Skeletal muscle cell (primary cell): ENCODE measurements around the gene F8A1.
"Not testable (repeated sequence)": the region's sequence is repeated elsewhere in the genome, so short reads cannot be mapped to it uniquely, and the experiment has no call there.

ENCODE experiments used
- DNase-seq: peaks from one replicate; pipeline ENCODE4 v3.0.0-alpha.2; 2010; ENCODE audit warnings: low read depth
- H3K4me3 ChIP-seq: 2 replicates; pipeline ENCODE4 v1.5.1; 2011; ENCODE audit warnings: low read depth, mild to moderate bottlenecking, control low read depth, low read length, moderate library complexity

F8A1 gene

GRCh38 chrX:154886069-154886788 is at the start of gene F8A1:
F8A1 (plus strand) TSS chrX:154886355; CDS start chrX:154886375, 20 bp downstream.
- DNase-seq, result not testable (repeated sequence)

GRCh38 chrX:154840856-154841255 is 45.3 kb upstream of the F8A1 start:
- peak; percentile 16 for DNase-seq
- H3K4me3 ChIP-seq, result no peak overlapping the region

More at GRCh38 chrX:154886069-154886788, at the start of gene F8A1:
- not testable (repeated sequence) for H3K4me3 ChIP-seq

GRCh38 chrX:154850957-154851611 is 35.1 kb upstream of the F8A1 start:
- H3K4me3 ChIP-seq, result no peak overlapping the region
- no peak for DNase-seq

- DNase-seq, result no peak
- H3K4me3 ChIP-seq, result no peak overlapping the region
Observed at GRCh38 chrX:154855256-154855655, 30.9 kb upstream of the F8A1 start.

GRCh38 chrX:154868522-154868921 is 17.6 kb upstream of the F8A1 start:
- DNase-seq, H3K4me3 ChIP-seq: not testable (repeated sequence)

GRCh38 chrX:154873329-154873728 is 12.8 kb upstream of the F8A1 start:
- no peak for DNase-seq
- H3K4me3 ChIP-seq, result no peak overlapping the region

GRCh38 chrX:154884069-154884468 is 2.1 kb upstream of the F8A1 start:
- not testable (repeated sequence) for H3K4me3 ChIP-seq, DNase-seq

- H3K4me3 ChIP-seq, DNase-seq: not testable (repeated sequence)
Observed at GRCh38 chrX:154885057-154885456, 1.1 kb upstream of the F8A1 start.

GRCh38 chrX:154885549-154885948 is 606 bp upstream of the F8A1 start:
- DNase-seq, H3K4me3 ChIP-seq: not testable (repeated sequence)

GRCh38 chrX:154886789-154887221 is 650 bp downstream of the F8A1 start:
- not testable (repeated sequence) for H3K4me3 ChIP-seq, DNase-seq

GRCh38 chrX:154890990-154891639 is 5.0 kb downstream of the F8A1 start:
- peak; percentile 10 for DNase-seq
- no peak overlapping the region for H3K4me3 ChIP-seq

- H3K4me3 ChIP-seq, result no peak overlapping the region
- DNase-seq, result no peak
Observed at GRCh38 chrX:154892296-154892695, 6.1 kb downstream of the F8A1 start.

- no peak overlapping the region for H3K4me3 ChIP-seq
- no peak for DNase-seq
Observed at GRCh38 chrX:154900323-154900722, 14.2 kb downstream of the F8A1 start.

- no peak overlapping the region for H3K4me3 ChIP-seq
- no peak for DNase-seq
Observed at GRCh38 chrX:154902408-154902807, 16.3 kb downstream of the F8A1 start.

GRCh38 chrX:154908821-154909220 is 22.7 kb downstream of the F8A1 start:
- DNase-seq, result no peak
- no peak overlapping the region for H3K4me3 ChIP-seq

GRCh38 chrX:154910048-154910447 is 23.9 kb downstream of the F8A1 start:
- H3K4me3 ChIP-seq, DNase-seq: not testable (repeated sequence)

- H3K4me3 ChIP-seq, DNase-seq: not testable (repeated sequence)
Observed at GRCh38 chrX:154910528-154910927, 24.4 kb downstream of the F8A1 start.

GRCh38 chrX:154914052-154914451 is 27.9 kb downstream of the F8A1 start:
- no peak for DNase-seq
- no peak overlapping the region for H3K4me3 ChIP-seq

- DNase-seq, result peak; percentile 55
- peak overlapping the region; percentile 13 for H3K4me3 ChIP-seq
Observed at GRCh38 chrX:154918060-154918483, 31.9 kb downstream of the F8A1 start.

- not testable (repeated sequence) for H3K4me3 ChIP-seq, DNase-seq
Observed at GRCh38 chrX:154924771-154925170, 38.6 kb downstream of the F8A1 start.
